Smooth muscle cell (in vitro differentiated cells): ENCODE data around the gene TM2D3. TPM values are rescaled to one million over a fixed set of nuclear protein-coding genes. Genes with fewer than 3 reads are reported as not detected.

Experiments used
- DNase-seq: peaks from one replicate; lab custom pipeline; 2025; ENCODE audit not compliant: unreplicated experiment; lab: John Stamatoyannopoulos, UW
- H2AFZ ChIP-seq: fragments of 200-600 bp; sonication (generic); 2 replicates; pipeline ENCODE4 v1.6.0; 2016; ENCODE audit warnings: antibody characterized with exemption, low read depth, mild to moderate bottlenecking
- H3F3A ChIP-seq: fragments of 200-600 bp; sonication (generic); 2 replicates; pipeline ENCODE4 v1.6.0; 2017; ENCODE audit warnings: antibody characterized with exemption, low read depth
- H3K27ac ChIP-seq: fragments of 200-600 bp; sonication (generic); 2 replicates; pipeline ENCODE4 v1.5.1; 2016; ENCODE audit warnings: low read depth, mild to moderate bottlenecking
- H3K27me3 ChIP-seq: fragments of 200-600 bp; sonication (generic); 2 replicates; pipeline ENCODE4 v1.6.1; 2016; ENCODE audit warnings: low read depth, mild to moderate bottlenecking
- H3K36me3 ChIP-seq: fragments of 200-600 bp; sonication (generic); 2 replicates; pipeline ENCODE4 v1.5.1; 2016; ENCODE audit warnings: low read depth
- H3K4me1 ChIP-seq: fragments of 200-600 bp; sonication (generic); 2 replicates; pipeline ENCODE4 v1.5.1; 2016; ENCODE audit warnings: low read depth
- H3K4me2 ChIP-seq: fragments of 200-600 bp; sonication (generic); 2 replicates; pipeline ENCODE4 v1.6.0; 2016; ENCODE audit warnings: mild to moderate bottlenecking
- H3K4me3 ChIP-seq: fragments of 200-600 bp; sonication (generic); 2 replicates; pipeline ENCODE4 v1.5.1; 2016; ENCODE audit warnings: mild to moderate bottlenecking
- H3K79me2 ChIP-seq: fragments of 200-600 bp; sonication (generic); 2 replicates; pipeline ENCODE4 v1.6.0; 2016; ENCODE audit warnings: low read depth, mild to moderate bottlenecking
- H3K9ac ChIP-seq: fragments of 200-600 bp; sonication (generic); 2 replicates; pipeline ENCODE4 v1.6.0; 2016; ENCODE audit warnings: low read depth
- H3K9me3 ChIP-seq: fragments of 200-600 bp; sonication (generic); replicated peaks from 2 replicates; pipeline ENCODE4 v1.5.1; 2016; ENCODE audit warnings: low read depth
- H4K20me1 ChIP-seq: fragments of 200-600 bp; sonication (generic); 2 replicates; pipeline ENCODE4 v1.6.0; 2016; ENCODE audit warnings: low read depth
- CTCF ChIP-seq: fragments of 200-600 bp; sonication (generic); IDR thresholded peaks from 2 replicates; pipeline ENCODE4 v1.5.1; 2017; ENCODE audit warnings: borderline replicate concordance, mild to moderate bottlenecking, antibody characterized with exemption; ENCODE audit not compliant: insufficient read depth, poor library complexity, severe bottlenecking
- WGBS: methylation state at CpG from one replicate; pipeline ENCODE4 v1.1.7; 2016; ENCODE audit warnings: low lambda C conversion rate; 5-methylcytosine and 5-hydroxymethylcytosine counted together
- polyA plus RNA-seq: library from polyadenylated mRNA; unstranded; fragments of >200 nt; fragmentation: Nextera tagmentation; extraction: Ambion mirVana; gene quantifications from 2 replicates; pipeline ENCODE4 v1.2.1, GENCODE V29; 2016
- total RNA-seq: library from RNA; depleted of rRNA; stranded (reverse); fragments of >200 nt; gene quantifications from 2 replicates; pipeline ENCODE4 v1.2.3, GENCODE V29; 2014

The TM2D3 gene
- total and polyA plus RNA-seq, 2 experiments from 2014 or later = 47.2 to 60.3 TPM

DNA sequence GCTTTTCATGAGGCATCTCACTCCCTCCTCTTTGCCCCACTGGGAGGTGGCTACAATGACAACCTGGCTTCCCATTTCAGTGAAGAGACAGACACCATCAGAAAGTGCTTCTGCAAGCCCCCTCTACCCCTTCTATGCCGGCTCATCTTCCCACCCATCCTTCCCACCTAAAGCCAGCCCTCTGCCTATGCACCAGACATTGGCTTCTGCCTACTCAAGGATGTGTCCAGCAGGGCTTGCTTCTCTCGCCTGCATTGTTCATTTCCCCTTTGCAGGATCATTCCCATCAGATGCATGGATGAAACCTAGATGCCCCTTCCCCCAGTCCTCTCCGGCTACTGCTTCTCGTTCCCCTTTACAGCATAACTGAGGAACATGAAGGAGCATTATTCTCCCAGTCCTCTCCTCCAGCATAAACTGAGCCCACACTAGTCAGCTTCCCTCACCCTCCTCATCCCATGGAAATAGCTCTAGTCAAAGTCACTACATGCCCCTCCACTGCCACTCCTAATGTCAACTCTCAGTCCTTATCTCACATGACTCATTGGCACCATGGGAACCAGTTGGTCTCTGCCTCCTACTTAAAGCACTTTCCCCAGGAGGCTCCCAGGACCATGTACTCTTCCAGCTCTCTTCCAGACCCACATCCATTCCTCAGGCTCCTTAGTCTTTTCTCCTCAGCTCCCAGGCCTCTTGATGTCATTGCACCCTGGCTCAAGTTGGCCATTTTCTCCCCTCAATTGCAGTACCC is 47.9 kb downstream of the TM2D3 start:
- no peak overlapping the region for H2AFZ ChIP-seq
- no peaks in the 10 kb centered on the region for H3K4me1 ChIP-seq
- no peaks in the 10 kb centered on the region for H4K20me1 ChIP-seq
- H3K27ac ChIP-seq = no peak overlapping the region
- H3F3A ChIP-seq = no peaks in the 10 kb centered on the region
- 85% methylated on average over 4 of the region's 4 CpGs for WGBS
- no peaks in the 10 kb centered on the region for H3K36me3 ChIP-seq
- no peak for TF ChIP-seq CTCF
- no peaks in the 10 kb centered on the region for H3K79me2 ChIP-seq
- H3K9me3 ChIP-seq = no peaks in the 10 kb centered on the region
- no peak overlapping the region for H3K4me2 ChIP-seq
- no peaks in the 10 kb centered on the region for H3K27me3 ChIP-seq
- H3K9ac ChIP-seq = no peak overlapping the region
- DNase-seq = no peak
- H3K4me3 ChIP-seq = no peak overlapping the region

GRCh38 chr15:101602801-101603200 is 49.4 kb downstream of the TM2D3 start:
- WGBS = 89% methylated on average over 6 of the region's 6 CpGs
- Histone ChIP-seq H4K20me1 (no peaks in the 10 kb centered on the region), H3K27ac (no peak overlapping the region), H3F3A (no peaks in the 10 kb centered on the region), H3K79me2 (no peaks in the 10 kb centered on the region), H3K9ac (no peak overlapping the region), H3K36me3 (no peaks in the 10 kb centered on the region), H3K9me3 (no peaks in the 10 kb centered on the region), H3K4me3 (no peak overlapping the region), H3K4me1 (no peaks in the 10 kb centered on the region), H2AFZ (no peak overlapping the region), H3K4me2 (no peak overlapping the region), H3K27me3 (no peaks in the 10 kb centered on the region)
- no peak for TF ChIP-seq CTCF
- DNase-seq = no peak

DNA sequence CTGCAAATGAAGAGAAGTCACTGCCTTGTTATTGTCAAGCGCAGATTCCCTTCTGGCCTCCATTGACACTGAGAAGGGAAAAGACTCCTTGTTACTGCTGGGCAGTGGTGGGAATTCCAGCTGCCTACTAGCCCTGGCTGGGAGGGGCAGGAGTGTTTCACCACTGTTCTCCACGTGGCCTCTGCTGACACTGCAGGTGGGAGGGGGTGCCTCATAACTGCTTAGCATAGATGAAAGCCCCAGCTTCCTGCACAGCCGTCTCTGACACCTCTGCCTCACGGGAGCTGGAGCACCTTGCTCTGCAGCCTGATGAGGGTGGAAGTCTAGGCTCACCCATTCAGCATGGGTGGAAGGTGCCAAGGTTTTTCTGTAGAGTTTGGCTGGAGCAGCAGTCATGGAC is 52.1 kb downstream of the TM2D3 start:
- no peak for DNase-seq
- no peak overlapping the region for H3K27ac ChIP-seq

More for the DNA sequence above, 52.1 kb downstream of the TM2D3 start:
- Histone ChIP-seq H2AFZ (no peak overlapping the region), H3K79me2 (no peaks in the 10 kb centered on the region), H3K27me3 (no peaks in the 10 kb centered on the region), H3K4me1 (no peaks in the 10 kb centered on the region), H3K4me2 (no peak overlapping the region), H3K9ac (no peak overlapping the region), H4K20me1 (no peaks in the 10 kb centered on the region), H3F3A (no peaks in the 10 kb centered on the region), H3K9me3 (no peaks in the 10 kb centered on the region), H3K4me3 (no peak overlapping the region), H3K36me3 (no peaks in the 10 kb centered on the region)
- no peak for TF ChIP-seq CTCF
- 52% methylated on average over 4 of the region's 4 CpGs for WGBS
